ENCODE data around the gene UQCR11.
A peak's percentile ranks its signal among the peaks of the same experiment; 100 is the strongest.

UQCR11 gene

GRCh38 chr19:1592755-1593500 is 12.3 kb downstream of the UQCR11 start, which contains the start of gene MBD3:
Gene MBD3 (minus strand): TSS chr19:1592865. CDS start chr19:1592631, 234 bp downstream.
- Histone ChIP-seq H3K9me3 (ENCODE audit: low read depth, low read length) (no peaks in the 10 kb centered on the region), H3K9ac (ENCODE audit: insufficient read length) (peak within 1 kb of the TSS; percentile 100), H3K27ac (peak within 1 kb of the TSS; percentile 99), H3K4me3 (peak within 1 kb of the TSS; percentile 95), H3K36me3 (ENCODE audit: insufficient read depth, low read length) (peaks cover 12% of the 10 kb centered on the region)
- peak; percentile 20 for DNase-seq (ENCODE audit: low read depth, low spot score)
- TF ChIP-seq POLR2AphosphoS5 (IDR thresholded peaks at IDR 0.05; ENCODE audit: borderline replicate concordance, low read depth, low read length) (peak; percentile 94), EZH2 (IDR thresholded peaks at IDR 0.05) (no peak)

GRCh38 chr19:1592024-1592754 is 13.1 kb downstream of the UQCR11 start:
- peak overlapping the region; percentile 100 for H3K9ac ChIP-seq (ENCODE audit: insufficient read length)
- TF ChIP-seq EZH2 (IDR thresholded peaks at IDR 0.05) = no peak
- TF ChIP-seq POLR2AphosphoS5 (IDR thresholded peaks at IDR 0.05; ENCODE audit: borderline replicate concordance, low read depth, low read length) = peak; percentile 92
- H3K36me3 ChIP-seq (ENCODE audit: insufficient read depth, low read length) = peaks cover 9% of the 10 kb centered on the region
- peak overlapping the region; percentile 99 for H3K27ac ChIP-seq
- no peaks in the 10 kb centered on the region for H3K9me3 ChIP-seq (ENCODE audit: low read depth, low read length)
- H3K4me3 ChIP-seq = peak overlapping the region; percentile 95
- DNase-seq (ENCODE audit: low read depth, low spot score) = peak; percentile 20

GRCh38 chr19:1591421-1592023 is 13.7 kb downstream of the UQCR11 start:
- peak overlapping the region; percentile 99 for H3K27ac ChIP-seq
- peak overlapping the region; percentile 95 for H3K4me3 ChIP-seq
- DNase-seq (ENCODE audit: low read depth, low spot score) = no peak
- no peak for TF ChIP-seq EZH2 (IDR thresholded peaks at IDR 0.05)
- TF ChIP-seq POLR2AphosphoS5 (IDR thresholded peaks at IDR 0.05; ENCODE audit: borderline replicate concordance, low read depth, low read length) = peak; percentile 1; the same call in 1 of the 2 replicates
- H3K9me3 ChIP-seq (ENCODE audit: low read depth, low read length) = no peaks in the 10 kb centered on the region
- H3K9ac ChIP-seq (ENCODE audit: insufficient read length) = peak overlapping the region; percentile 100
- H3K36me3 ChIP-seq (ENCODE audit: insufficient read depth, low read length) = peaks cover 4% of the 10 kb centered on the region

GRCh38 chr19:1590641-1591397 is 14.4 kb downstream of the UQCR11 start:
- Histone ChIP-seq H3K4me3 (peak overlapping the region; percentile 95), H3K27ac (peak overlapping the region; percentile 99), H3K36me3 (ENCODE audit: insufficient read depth, low read length) (peaks cover 8% of the 10 kb centered on the region), H3K9ac (ENCODE audit: insufficient read length) (peak overlapping the region; percentile 100), H3K9me3 (ENCODE audit: low read depth, low read length) (no peaks in the 10 kb centered on the region)
- no peak for DNase-seq (ENCODE audit: low read depth, low spot score)
- TF ChIP-seq FOXP2 (optimal IDR thresholded peaks at IDR 0.05; ENCODE audit: control extremely low read depth, extremely low read length, insufficient read depth) = no peak
- TF ChIP-seq POLR2AphosphoS5 (IDR thresholded peaks at IDR 0.05; ENCODE audit: borderline replicate concordance, low read depth, low read length) = peak; percentile 32; the same call in 1 of the 2 replicates
- no peak for TF ChIP-seq EZH2 (IDR thresholded peaks at IDR 0.05)

GRCh38 chr19:1587872-1588271 is 17.4 kb downstream of the UQCR11 start:
- Histone ChIP-seq H3K36me3 (ENCODE audit: insufficient read depth, low read length) (peaks cover 26% of the 10 kb centered on the region), H3K9ac (ENCODE audit: insufficient read length) (no peak overlapping the region), H3K4me3 (no peak overlapping the region), H3K27ac (peak overlapping the region; percentile 26), H3K9me3 (ENCODE audit: low read depth, low read length) (no peaks in the 10 kb centered on the region)
- DNase-seq (ENCODE audit: low read depth, low spot score) = no peak
- no peak for TF ChIP-seq EZH2 (IDR thresholded peaks at IDR 0.05)
- TF ChIP-seq POLR2AphosphoS5 (IDR thresholded peaks at IDR 0.05; ENCODE audit: borderline replicate concordance, low read depth, low read length) = no peak
- no peak for TF ChIP-seq FOXP2 (optimal IDR thresholded peaks at IDR 0.05; ENCODE audit: control extremely low read depth, extremely low read length, insufficient read depth)

GRCh38 chr19:1585243-1585580 is 20.1 kb downstream of the UQCR11 start:
- no peak for DNase-seq (ENCODE audit: low read depth, low spot score)
- Histone ChIP-seq H3K36me3 (ENCODE audit: insufficient read depth, low read length) (peaks cover 49% of the 10 kb centered on the region; the same call in 1 of the 2 replicates), H3K9ac (ENCODE audit: insufficient read length) (no peak overlapping the region), H3K9me3 (ENCODE audit: low read depth, low read length) (no peaks in the 10 kb centered on the region), H3K4me3 (no peak overlapping the region), H3K27ac (no peak overlapping the region)
- no peak for TF ChIP-seq FOXP2 (optimal IDR thresholded peaks at IDR 0.05; ENCODE audit: control extremely low read depth, extremely low read length, insufficient read depth)
- TF ChIP-seq POLR2AphosphoS5 (IDR thresholded peaks at IDR 0.05; ENCODE audit: borderline replicate concordance, low read depth, low read length) = 0 out of 2 replicates have a peak, but pooled peaks have one; percentile 7
- TF ChIP-seq EZH2 (IDR thresholded peaks at IDR 0.05) = no peak

- H3K9ac ChIP-seq (ENCODE audit: insufficient read length) = no peak overlapping the region
Measured at GRCh38 chr19:1584500-1585242, 20.6 kb downstream of the UQCR11 start.

More at GRCh38 chr19:1584500-1585242, 20.6 kb downstream of the UQCR11 start:
- TF ChIP-seq EZH2 (IDR thresholded peaks at IDR 0.05) (no peak), FOXP2 (optimal IDR thresholded peaks at IDR 0.05; ENCODE audit: control extremely low read depth, extremely low read length, insufficient read depth) (no peak), POLR2AphosphoS5 (IDR thresholded peaks at IDR 0.05; ENCODE audit: borderline replicate concordance, low read depth, low read length) (no peak)
- H3K36me3 ChIP-seq (ENCODE audit: insufficient read depth, low read length) = peaks cover 53% of the 10 kb centered on the region; the same call in 1 of the 2 replicates
- no peaks in the 10 kb centered on the region for H3K9me3 ChIP-seq (ENCODE audit: low read depth, low read length)
- H3K4me3 ChIP-seq = no peak overlapping the region
- no peak for DNase-seq (ENCODE audit: low read depth, low spot score)
- no peak overlapping the region for H3K27ac ChIP-seq

Measured in SK-N-MC (cell line).